ENCODE measurements around the gene RMND1. TPM values are rescaled to one million over a fixed set of nuclear protein-coding genes. Genes with fewer than 3 reads are reported as not detected.

RMND1 gene
- total RNA-seq, 1 donor from 2014 or later, result 44.0 TPM

- Mint-ChIP-seq H3K4me3 (no peak overlapping the region), H3K27me3 (ENCODE audit: insufficient read depth, low read depth) (peaks cover 11% of the 10 kb centered on the region), H3K4me1 (peaks cover 9% of the 10 kb centered on the region), H3K36me3 (no peaks in the 10 kb centered on the region), H3K9me3 (no peaks in the 10 kb centered on the region), H3K27ac (no peak overlapping the region)
- no peak overlapping the region for H2AFZ ChIP-seq (replicated peaks)
- H3K79me2 ChIP-seq (ENCODE audit: low read depth), result no peaks in the 10 kb centered on the region
- no peaks in the 10 kb centered on the region for H3F3A ChIP-seq (ENCODE audit: low read depth)
- no peak overlapping the region for H3K27ac ChIP-seq
- no peaks in the 10 kb centered on the region for H3K4me1 ChIP-seq
- no peak overlapping the region for H3K4me3 ChIP-seq
- DNase-seq (ENCODE audit: low spot score), result no peak
- H3K9ac ChIP-seq, result no peak overlapping the region
- no peak overlapping the region for H3K4me2 ChIP-seq
- TF ChIP-seq CTCF (IDR thresholded peaks at IDR 0.05), result no peak
- TF ChIP-seq EZH2phosphoT487 (IDR thresholded peaks at IDR 0.05), result no peak
- H3K27me3 ChIP-seq, result peaks cover 41% of the 10 kb centered on the region
- H3K36me3 ChIP-seq, result no peaks in the 10 kb centered on the region
- no peaks in the 10 kb centered on the region for H4K20me1 ChIP-seq (ENCODE audit: low read depth)
- H3K9me3 ChIP-seq (ENCODE audit: low read depth), result no peaks in the 10 kb centered on the region
Observed at GRCh38 chr6:151497905-151498304, 46.0 kb upstream of the RMND1 start.

- Mint-ChIP-seq H3K27me3 (ENCODE audit: insufficient read depth, low read depth) (peaks cover 14% of the 10 kb centered on the region), H3K4me3 (peak overlapping the region; percentile 42), H3K27ac (no peak overlapping the region), H3K36me3 (no peaks in the 10 kb centered on the region), H3K9me3 (no peaks in the 10 kb centered on the region), H3K4me1 (peaks cover 6% of the 10 kb centered on the region)
- H3K79me2 ChIP-seq (ENCODE audit: low read depth), result no peaks in the 10 kb centered on the region
- H3K9me3 ChIP-seq (ENCODE audit: low read depth), result no peaks in the 10 kb centered on the region
- no peak overlapping the region for H2AFZ ChIP-seq (replicated peaks)
- peaks cover 59% of the 10 kb centered on the region for H3K27me3 ChIP-seq
- H3K36me3 ChIP-seq, result no peaks in the 10 kb centered on the region
- no peak overlapping the region for H3K9ac ChIP-seq
- no peaks in the 10 kb centered on the region for H3F3A ChIP-seq (ENCODE audit: low read depth)
- H3K27ac ChIP-seq, result no peak overlapping the region
- DNase-seq (ENCODE audit: low spot score), result no peak
- H3K4me2 ChIP-seq, result no peak overlapping the region
- TF ChIP-seq EZH2phosphoT487 (IDR thresholded peaks at IDR 0.05) (no peak), CTCF (IDR thresholded peaks at IDR 0.05) (no peak), EZH2 (IDR thresholded peaks at IDR 0.05) (no peak)
- no peak overlapping the region for H3K4me3 ChIP-seq
- no peaks in the 10 kb centered on the region for H3K4me1 ChIP-seq
- H4K20me1 ChIP-seq (ENCODE audit: low read depth), result no peaks in the 10 kb centered on the region
Observed at GRCh38 chr6:151495380-151495779, 43.5 kb upstream of the RMND1 start.

- Histone ChIP-seq H4K20me1 (ENCODE audit: low read depth) (no peaks in the 10 kb centered on the region), H3K79me2 (ENCODE audit: low read depth) (no peaks in the 10 kb centered on the region), H3K4me1 (no peaks in the 10 kb centered on the region), H3F3A (ENCODE audit: low read depth) (no peaks in the 10 kb centered on the region), H3K27ac (no peak overlapping the region), H3K27me3 (peaks cover 59% of the 10 kb centered on the region), H3K9ac (no peak overlapping the region), H2AFZ (replicated peaks) (peak overlapping the region; percentile 99), H3K36me3 (no peaks in the 10 kb centered on the region), H3K9me3 (ENCODE audit: low read depth) (no peaks in the 10 kb centered on the region), H3K4me2 (peak overlapping the region; percentile 97), H3K4me3 (peak overlapping the region; percentile 80)
- Mint-ChIP-seq H3K27ac (no peak overlapping the region), H3K27me3 (ENCODE audit: insufficient read depth, low read depth) (peaks cover 14% of the 10 kb centered on the region), H3K9me3 (no peaks in the 10 kb centered on the region), H3K4me3 (peak overlapping the region; percentile 85), H3K4me1 (peaks cover 6% of the 10 kb centered on the region), H3K36me3 (no peaks in the 10 kb centered on the region)
- DNase-seq (ENCODE audit: low spot score), result no peak
- TF ChIP-seq CTCF (IDR thresholded peaks at IDR 0.05), result no peak
- no peak for TF ChIP-seq EZH2 (IDR thresholded peaks at IDR 0.05)
- no peak for TF ChIP-seq EZH2phosphoT487 (IDR thresholded peaks at IDR 0.05)
Observed at GRCh38 chr6:151494936-151495320, 43.0 kb upstream of the RMND1 start.

Measured in neural progenitor cell (in vitro differentiated cells).